Measurements from ENCODE around the gene DNAJC7.

GRCh38 chr17:42061646-42062487 lies 44.6 kb upstream of the DNAJC7 start:
- TF ChIP-seq POLR2A (IDR thresholded peaks at IDR 0.05; ENCODE audit: low read length) (no peak), GATA1 (IDR thresholded peaks at IDR 0.05; ENCODE audit: low read depth, low read length) (no peak)

All from erythroblast (primary cell).